Measurements from ENCODE around the gene GBA3.

Gene GBA3

GRCh38 chr4:22790631-22791030, 97.9 kb downstream of the GBA3 start:
- DNase-seq, result no peak

- no peak for DNase-seq
Measured at GRCh38 chr4:22794732-22795131, 102.0 kb downstream of the GBA3 start.

- DNase-seq, result no peak
Measured at GRCh38 chr4:22801391-22801790, 108.7 kb downstream of the GBA3 start.

- no peak for DNase-seq
Measured at GRCh38 chr4:22802876-22803275, 110.1 kb downstream of the GBA3 start.

GRCh38 chr4:22803512-22803911, 110.8 kb downstream of the GBA3 start:
- no peak for DNase-seq

- DNase-seq, result no peak
Measured at GRCh38 chr4:22814906-22815305, 122.2 kb downstream of the GBA3 start.

- DNase-seq, result no peak
Measured at GRCh38 chr4:22824091-22824490, 131.4 kb downstream of the GBA3 start.

- no peak for DNase-seq
Measured at GRCh38 chr4:22842360-22843018, 149.8 kb downstream of the GBA3 start.

GRCh38 chr4:22848332-22848731, 155.6 kb downstream of the GBA3 start:
- no peak for DNase-seq

GRCh38 chr4:22850055-22850454, 157.3 kb downstream of the GBA3 start:
- no peak for DNase-seq

- DNase-seq, result no peak
Measured at GRCh38 chr4:22850630-22851029, 157.9 kb downstream of the GBA3 start.

- DNase-seq, result no peak
Measured at GRCh38 chr4:22857411-22857810, 164.7 kb downstream of the GBA3 start.

- DNase-seq, result no peak
Measured at GRCh38 chr4:22859318-22859717, 166.6 kb downstream of the GBA3 start.

Measured in islet precursor cell (in vitro differentiated cells).